NCI-H2081 treated with DMSO at 0.1 percent for 48 hours (cell line): ENCODE results near the gene ADGRL3.

ENCODE experiments used
- DNase-seq: peaks from one replicate; lab custom pipeline; 2025; lab: John Stamatoyannopoulos, UW

Gene ADGRL3

GRCh38 chr4:61996943-61997342, 796.8 kb downstream of the ADGRL3 start:
- no peak for DNase-seq

GRCh38 chr4:61997831-61998230, 797.7 kb downstream of the ADGRL3 start:
- no peak for DNase-seq

- DNase-seq, result no peak
Measured at GRCh38 chr4:62003695-62004094, 803.6 kb downstream of the ADGRL3 start.

GRCh38 chr4:62004881-62005280, 804.8 kb downstream of the ADGRL3 start:
- no peak for DNase-seq

GRCh38 chr4:62006108-62006507, 806.0 kb downstream of the ADGRL3 start:
- DNase-seq, result no peak

GRCh38 chr4:62015043-62015739, 815.1 kb downstream of the ADGRL3 start:
- DNase-seq, result no peak

GRCh38 chr4:62018537-62018936, 818.4 kb downstream of the ADGRL3 start:
- DNase-seq, result no peak

- DNase-seq, result no peak
Measured at GRCh38 chr4:62023633-62024032, 823.5 kb downstream of the ADGRL3 start.

- DNase-seq, result no peak
Measured at GRCh38 chr4:62028745-62029144, 828.6 kb downstream of the ADGRL3 start.

GRCh38 chr4:62030958-62031357, 830.8 kb downstream of the ADGRL3 start:
- DNase-seq, result no peak

- DNase-seq, result no peak
Measured at GRCh38 chr4:62037571-62037970, 837.4 kb downstream of the ADGRL3 start.

- no peak for DNase-seq
Measured at GRCh38 chr4:62051332-62051731, 851.2 kb downstream of the ADGRL3 start.

GRCh38 chr4:62053974-62054373, 853.8 kb downstream of the ADGRL3 start:
- no peak for DNase-seq

- no peak for DNase-seq
Measured at GRCh38 chr4:62057031-62057430, 856.9 kb downstream of the ADGRL3 start.

- no peak for DNase-seq
Measured at GRCh38 chr4:62058571-62058970, 858.4 kb downstream of the ADGRL3 start.

GRCh38 chr4:62070291-62070852, 870.2 kb downstream of the ADGRL3 start:
- no peak for DNase-seq

- no peak for DNase-seq
Measured at GRCh38 chr4:62075089-62075488, 875.0 kb downstream of the ADGRL3 start.

GRCh38 chr4:62075521-62075920, 875.4 kb downstream of the ADGRL3 start:
- no peak for DNase-seq

GRCh38 chr4:62077406-62077805, 877.3 kb downstream of the ADGRL3 start:
- no peak for DNase-seq

- no peak for DNase-seq
Measured at GRCh38 chr4:62080431-62080830, 880.3 kb downstream of the ADGRL3 start.

GRCh38 chr4:62087706-62088105, 887.6 kb downstream of the ADGRL3 start:
- DNase-seq, result no peak

- no peak for DNase-seq
Measured at GRCh38 chr4:62093735-62094134, 893.6 kb downstream of the ADGRL3 start.

- no peak for DNase-seq
Measured at GRCh38 chr4:62096881-62097280, 896.8 kb downstream of the ADGRL3 start.

- no peak for DNase-seq
Measured at GRCh38 chr4:62115216-62115615, 915.1 kb downstream of the ADGRL3 start.
